C4-2B (cell line): ENCODE results near the gene SCUBE1.

Experiments
- H3K27ac ChIP-seq: fragments of 450-650 bp; 2 replicates; pipeline ENCODE4 v1.5.1; 2017
- CTCF ChIP-seq: fragments of 450-650 bp; conservative IDR thresholded peaks from 2 replicates; pipeline ENCODE4 v1.5.1; 2017; ENCODE audit warnings: mild to moderate bottlenecking
- ZFX ChIP-seq: fragments of 450-650 bp; IDR thresholded peaks from 2 replicates; pipeline ENCODE4 v1.6.1; 2017

The SCUBE1 gene

GRCh38 chr22:43228330-43228729, 114.8 kb downstream of the SCUBE1 start:
- TF ChIP-seq CTCF = no peak
- no peak for TF ChIP-seq ZFX

GRCh38 chr22:43227239-43227630, 115.9 kb downstream of the SCUBE1 start:
- H3K27ac ChIP-seq = no peak overlapping the region
- no peak for TF ChIP-seq ZFX
- no peak for TF ChIP-seq CTCF

More at GRCh38 chr22:43228330-43228729, 114.8 kb downstream of the SCUBE1 start:
- H3K27ac ChIP-seq = no peak overlapping the region

GRCh38 chr22:43226377-43227238, 116.6 kb downstream of the SCUBE1 start:
- no peak overlapping the region for H3K27ac ChIP-seq
- TF ChIP-seq ZFX = no peak
- TF ChIP-seq CTCF = no peak

GRCh38 chr22:43225609-43226008, 117.6 kb downstream of the SCUBE1 start:
- H3K27ac ChIP-seq = no peak overlapping the region
- TF ChIP-seq CTCF (no peak), ZFX (no peak)

DNA sequence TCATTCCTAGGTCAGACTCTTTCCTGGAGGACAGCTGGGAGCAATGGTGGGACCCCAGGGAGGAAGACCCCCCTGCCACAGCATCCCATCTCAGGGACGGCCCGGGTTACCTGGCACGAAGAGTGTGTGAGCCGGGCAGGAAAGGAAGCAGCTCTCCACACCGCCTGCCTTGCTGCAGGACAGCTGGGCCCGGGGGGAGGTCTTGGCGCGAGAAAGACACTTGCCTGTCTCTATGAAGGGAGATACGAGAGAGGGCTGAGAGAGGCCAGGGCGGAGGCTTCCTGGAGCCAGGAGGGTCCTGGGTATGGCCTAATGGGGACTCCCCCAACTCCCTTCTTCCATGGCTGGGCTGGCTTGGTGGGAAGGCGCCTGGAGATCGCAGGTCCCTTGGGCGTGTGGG, 120.2 kb downstream of the SCUBE1 start:
- H3K27ac ChIP-seq = no peak overlapping the region
- TF ChIP-seq ZFX (no peak), CTCF (no peak)

- no peak overlapping the region for H3K27ac ChIP-seq
- no peak for TF ChIP-seq ZFX
- TF ChIP-seq CTCF = no peak
Observed at GRCh38 chr22:43222262-43222661, 120.9 kb downstream of the SCUBE1 start.

GRCh38 chr22:43220625-43221380, 122.4 kb downstream of the SCUBE1 start:
- H3K27ac ChIP-seq = no peak overlapping the region
- TF ChIP-seq ZFX (no peak), CTCF (no peak)
